Neural cell (in vitro differentiated cells): ENCODE data around the gene PFDN6.

Experiments
- CTCF ChIP-seq: fragments of 450-650 bp; IDR thresholded peaks from 2 replicates; pipeline ENCODE4 v1.5.1; 2014; ENCODE audit warnings: antibody characterized with exemption, mild to moderate bottlenecking, moderate library complexity; ENCODE audit not compliant: poor library complexity, severe bottlenecking
- RAD21 ChIP-seq: fragments of 450-650 bp; conservative IDR thresholded peaks from 2 replicates; pipeline ENCODE4 v1.6.1; 2014; ENCODE audit warnings: antibody characterized with exemption, mild to moderate bottlenecking, moderate library complexity

GRCh38 chr6:33317669-33318425 is 28.4 kb downstream of the PFDN6 start, which contains the start of gene ZBTB22:
- no peak for TF ChIP-seq CTCF
- no peak for TF ChIP-seq RAD21
